SK-N-SH (cell line): ENCODE data around the gene NOTCH1.

Experiments used
- POLR2AphosphoS5 ChIP-seq: IDR thresholded peaks from 2 replicates; pipeline ENCODE4 v1.6.1; 2012; ENCODE audit warnings: low read depth, low read length
- SIN3A ChIP-seq: IDR thresholded peaks from 2 replicates; pipeline ENCODE4 v1.6.1; 2012; ENCODE audit warnings: low read depth, mild to moderate bottlenecking, low read length, moderate library complexity, borderline replicate concordance

GRCh38 chr9:136470356-136470755 is 75.5 kb downstream of the NOTCH1 start:
- TF ChIP-seq POLR2AphosphoS5, result no peak
- no peak for TF ChIP-seq SIN3A
